Natural killer cell (primary cell): ENCODE results near the gene ADGRV1. TPM values are rescaled to one million over a fixed set of nuclear protein-coding genes. Genes with fewer than 3 reads are reported as not detected.

Experiments
- ATAC-seq, 3 donors: fragments of 150-1000 bp in 2 of 3; fragments of 200-7000 bp in 1 of 3; cut with Tn5 transposase; 1 replicate in 1 of 3; 2 replicates in 2 of 3; pipeline ENCODE4 v1.10.0; 2021; ENCODE audit warnings: mild to moderate bottlenecking in 2 of 3, moderate library complexity in 2 of 3
- DNase-seq, 2 donors: peaks; one replicate each; pipeline versions ENCODE4 v3.0.0 to v3.0.0-alpha.2; 2013 to 2021; ENCODE audit warnings: mixed read lengths in 1 of 2
- H3K27ac ChIP-seq: one replicate; pipeline ENCODE4 v1.5.1; 2013; ENCODE audit warnings: mild to moderate bottlenecking, low read length
- H3K27me3 ChIP-seq: one replicate; pipeline ENCODE4 v1.6.1; 2013; ENCODE audit warnings: low read length; ENCODE audit not compliant: control insufficient read depth, insufficient read depth
- H3K36me3 ChIP-seq: one replicate; pipeline ENCODE4 v1.6.1; 2013; ENCODE audit warnings: low read length; ENCODE audit not compliant: control insufficient read depth, insufficient read depth
- H3K4me1 ChIP-seq: one replicate; pipeline ENCODE4 v1.6.1; 2013; ENCODE audit warnings: low read length; ENCODE audit not compliant: control insufficient read depth, insufficient read depth
- H3K4me3 ChIP-seq: one replicate; pipeline ENCODE4 v1.5.1; 2013; ENCODE audit warnings: low read length
- H3K9me3 ChIP-seq: one replicate; pipeline ENCODE4 v1.6.1; 2013; ENCODE audit warnings: low read length; ENCODE audit not compliant: control insufficient read depth, insufficient read depth
- H3K27ac Mint-ChIP-seq, 2 donors: one replicate each; pipeline ENCODE4 v1.8.0; 2022; ENCODE audit warnings: mild to moderate bottlenecking in 2 of 2, mixed read lengths in 2 of 2, moderate library complexity in 1 of 2
- H3K27me3 Mint-ChIP-seq, 2 donors: one replicate each; pipeline ENCODE4 v1.8.0; 2022; ENCODE audit warnings: low read depth in 2 of 2, mixed read lengths in 2 of 2
- H3K36me3 Mint-ChIP-seq: one replicate; pipeline ENCODE4 v1.8.0; 2022; ENCODE audit warnings: mixed read lengths
- H3K4me1 Mint-ChIP-seq, 2 donors: one replicate each; pipeline ENCODE4 v1.8.0; 2022; ENCODE audit warnings: mixed read lengths in 2 of 2
- H3K4me3 Mint-ChIP-seq: one replicate; pipeline ENCODE4 v1.8.0; 2022; ENCODE audit warnings: mild to moderate bottlenecking, moderate library complexity, mixed read lengths
- H3K9me3 Mint-ChIP-seq, 2 donors: one replicate each; pipeline ENCODE4 v1.8.0; 2022; ENCODE audit warnings: mixed read lengths in 2 of 2
- CTCF ChIP-seq: fragments of 200-600 bp; IDR thresholded peaks from one replicate; pipeline ENCODE4 v1.8.0; 2022; ENCODE audit warnings: antibody characterized with exemption
- WGBS: methylation state at CpG from one replicate; pipeline ENCODE4 v1.1.7; 2013; ENCODE audit warnings: missing lambda C conversion rate; ENCODE audit not compliant: insufficient coverage; 5-methylcytosine and 5-hydroxymethylcytosine counted together
- intact Hi-C: fragments of 100-400 bp; cut with micrococcal nuclease; formaldehyde crosslinking; loops from one replicate; pipeline ENCODE4 v1.14.2; 2022
- total RNA-seq, 4 donors: library from RNA; stranded (reverse); fragments of 120-200 nt in 1 of 4; gene quantifications; one replicate each; pipeline versions ENCODE4 v1.2.3 to v1.2.4, GENCODE V29; 2013 to 2022

Gene ADGRV1
- total RNA-seq, 3 donors from 2014 or later (not counting 1 experiment from before 2014, with no cell fraction given) = 0.50 to 0.71 TPM; not detected in 1

- TF ChIP-seq CTCF = no peak
- H3K27me3 ChIP-seq = no peaks in the 10 kb centered on the region
- Mint-ChIP-seq H3K9me3 (no peaks in the 10 kb centered on the region), H3K27ac (no peak overlapping the region), H3K4me3 (no peak overlapping the region), H3K36me3 (no peaks in the 10 kb centered on the region), H3K4me1 (no peaks in the 10 kb centered on the region), H3K27me3 (peaks cover 0 to 6% of the 10 kb centered on the region in 2 donors)
- WGBS = 96% methylated on average over 2 of the region's 2 CpGs
- no peaks in the 10 kb centered on the region for H3K9me3 ChIP-seq
- no peaks in the 10 kb centered on the region for H3K4me1 ChIP-seq
- H3K27ac ChIP-seq = no peak overlapping the region
- H3K4me3 ChIP-seq = no peak overlapping the region
- H3K36me3 ChIP-seq = no peaks in the 10 kb centered on the region
- no peak for ATAC-seq
- intact Hi-C loops = no loop called here
- DNase-seq = no peak
Observed at GRCh38 chr5:91122651-91123050, 564.1 kb downstream of the ADGRV1 start.

GRCh38 chr5:91123291-91123690, 564.7 kb downstream of the ADGRV1 start:
- Histone ChIP-seq H3K27ac (no peak overlapping the region), H3K36me3 (no peaks in the 10 kb centered on the region), H3K27me3 (no peaks in the 10 kb centered on the region), H3K4me3 (no peak overlapping the region), H3K9me3 (no peaks in the 10 kb centered on the region), H3K4me1 (no peaks in the 10 kb centered on the region)
- Mint-ChIP-seq H3K36me3 (no peaks in the 10 kb centered on the region), H3K9me3 (no peaks in the 10 kb centered on the region), H3K27ac (no peak overlapping the region), H3K4me3 (no peak overlapping the region), H3K4me1 (no peaks in the 10 kb centered on the region), H3K27me3 (peaks cover 0 to 6% of the 10 kb centered on the region in 2 donors)
- DNase-seq (no peak), ATAC-seq (no peak)
- no peak for TF ChIP-seq CTCF
- WGBS = 35% methylated on average over 2 of the region's 3 CpGs
- intact Hi-C loops = no loop called here

GRCh38 chr5:91123901-91124300, 565.3 kb downstream of the ADGRV1 start:
- 78% methylated on average over 3 of the region's 4 CpGs for WGBS
- H3K9me3 Mint-ChIP-seq = no peaks in the 10 kb centered on the region
- H3K36me3 ChIP-seq = no peaks in the 10 kb centered on the region
- intact Hi-C loops = no loop called here
- H3K36me3 Mint-ChIP-seq = no peaks in the 10 kb centered on the region
- peaks cover 0 to 6% of the 10 kb centered on the region in 2 donors for H3K27me3 Mint-ChIP-seq
- no peaks in the 10 kb centered on the region for H3K9me3 ChIP-seq
- no peak overlapping the region for H3K4me3 ChIP-seq
- no peaks in the 10 kb centered on the region for H3K4me1 ChIP-seq
- ATAC-seq (no peak), DNase-seq (no peak)
- TF ChIP-seq CTCF = no peak
- H3K4me1 Mint-ChIP-seq = no peaks in the 10 kb centered on the region
- no peaks in the 10 kb centered on the region for H3K27me3 ChIP-seq
- H3K27ac ChIP-seq = no peak overlapping the region
- H3K4me3 Mint-ChIP-seq = no peak overlapping the region
- no peak overlapping the region for H3K27ac Mint-ChIP-seq

- H3K36me3 Mint-ChIP-seq = no peaks in the 10 kb centered on the region
- Histone ChIP-seq H3K9me3 (no peaks in the 10 kb centered on the region), H3K4me3 (no peak overlapping the region), H3K27me3 (no peaks in the 10 kb centered on the region), H3K36me3 (no peaks in the 10 kb centered on the region), H3K4me1 (no peaks in the 10 kb centered on the region), H3K27ac (no peak overlapping the region)
- H3K4me3 Mint-ChIP-seq = no peak overlapping the region
- DNase-seq = no peak
- no peaks in the 10 kb centered on the region for H3K9me3 Mint-ChIP-seq
- WGBS = 100% methylated on average over 1 of the region's 1 CpG
- H3K27ac Mint-ChIP-seq = no peak overlapping the region
- no peak for ATAC-seq
- H3K4me1 Mint-ChIP-seq = no peaks in the 10 kb centered on the region
- peaks cover 0 to 6% of the 10 kb centered on the region in 2 donors for H3K27me3 Mint-ChIP-seq
- no peak for TF ChIP-seq CTCF
- intact Hi-C loops = no loop called here
Observed at GRCh38 chr5:91125916-91126315, 567.3 kb downstream of the ADGRV1 start.
